ENCODE measurements around the gene B4GALT6. TPM values are rescaled to one million over a fixed set of nuclear protein-coding genes. Genes with fewer than 3 reads are reported as not detected.

The B4GALT6 gene
- total and polyA plus RNA-seq, 2 of the 8 experiments (the other 6 are each of a cell fraction or from before 2014, with no cell fraction given), result 6.3 to 41.5 TPM

DNA sequence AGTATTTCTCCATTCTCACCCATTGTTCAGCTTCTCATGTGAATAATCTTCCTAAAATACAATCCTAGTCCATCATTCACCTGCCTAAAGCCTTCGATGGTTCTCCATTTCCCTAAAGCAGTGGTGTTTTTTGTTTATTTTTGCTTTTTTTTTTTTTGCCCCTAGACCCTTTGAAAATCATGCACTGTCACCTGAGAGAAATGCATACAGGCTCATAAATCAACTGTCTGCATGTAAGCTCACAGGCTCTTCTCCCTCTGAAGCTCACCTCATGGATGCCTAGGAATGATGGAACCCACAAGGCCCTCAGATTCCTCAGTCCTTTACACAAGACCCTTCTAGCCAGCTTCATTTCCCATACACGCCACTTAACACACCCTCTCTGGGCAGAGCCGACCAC is 31.5 kb downstream of the B4GALT6 start:
- Histone ChIP-seq H3K27me3 (replicated peaks in 1 of 4; ENCODE audit: control insufficient read depth in 3 of 4, extremely low read depth in 1 of 4, insufficient read depth in 3 of 4, low read length in 3 of 4) (no peaks in the 10 kb centered on the region), H3K4me3 (ENCODE audit: extremely low read depth in 1 of 4, insufficient read depth in 2 of 4, low read depth in 3 of 4, low read length in 4 of 4) (no peak overlapping the region), H3K4me1 (replicated peaks in 1 of 4; ENCODE audit: control insufficient read depth in 3 of 4, insufficient read depth in 4 of 4, low read length in 3 of 4) (peaks cover 0 to 4% (median 0%) of the 10 kb centered on the region in 4 experiments; a peak in 2 of 7 replicates), H3K4me2 (ENCODE audit: insufficient read depth in 1 of 2, low read depth in 2 of 2, low read length in 2 of 2) (no peak overlapping the region), H4K8ac (ENCODE audit: extremely low read depth, insufficient read depth, low read length) (no peak overlapping the region), H4K91ac (replicated peaks; ENCODE audit: insufficient read length, low read length) (no peak overlapping the region), H3K36me3 (ENCODE audit: control insufficient read depth in 2 of 4, insufficient read depth in 4 of 4, low read length in 3 of 4) (peaks cover 0 to 4% (median 0%) of the 10 kb centered on the region in 4 experiments; a peak in 1 of 8 replicates), H3K18ac (ENCODE audit: extremely low read depth, low read length) (no peak overlapping the region), H3K4ac (replicated peaks; ENCODE audit: insufficient read length, low read depth, low read length) (no peak overlapping the region), H3K14ac (ENCODE audit: insufficient read length) (no peak overlapping the region), H2BK15ac (ENCODE audit: low read length) (no peak overlapping the region), H4K5ac (ENCODE audit: insufficient read length, low read depth, low read length) (no peak overlapping the region), H2BK120ac (replicated peaks; ENCODE audit: low read depth, low read length) (no peak overlapping the region), H2BK20ac (ENCODE audit: low read length) (no peak overlapping the region), H3K79me1 (ENCODE audit: low read depth, low read length) (no peaks in the 10 kb centered on the region; the same call in none of the 2 replicates), H2BK5ac (ENCODE audit: low read depth, low read length) (no peak overlapping the region), H3K79me2 (ENCODE audit: control insufficient read depth in 1 of 2, insufficient read depth in 2 of 2, low read length in 2 of 2) (0 out of 4 replicates have a peak, but pooled peaks cover 0 to 2% of the 10 kb centered on the region in 2 experiments), H4K20me1 (replicated peaks in 1 of 2; ENCODE audit: control insufficient read depth in 1 of 2, insufficient read depth in 2 of 2, low read length in 2 of 2) (peaks cover 0 to 2% of the 10 kb centered on the region in 2 experiments), H2AK5ac (ENCODE audit: low read depth, low read length) (no peak overlapping the region), H3K9ac (replicated peaks in 1 of 4; ENCODE audit: extremely low read depth in 1 of 4, low read depth in 3 of 4, low read length in 3 of 4) (no peak overlapping the region), H3K23ac (ENCODE audit: insufficient read length) (no peak overlapping the region), H3K9me3 (ENCODE audit: insufficient read depth in 2 of 2, low read depth in 1 of 2, low read length in 1 of 2) (no peaks in the 10 kb centered on the region), H3K27ac (ENCODE audit: low read depth, low read length) (no peak overlapping the region), H3K56ac (replicated peaks; ENCODE audit: insufficient read length, low read depth, low read length) (no peak overlapping the region), H2AFZ (ENCODE audit: low read length) (no peak overlapping the region), H3K23me2 (ENCODE audit: low read depth, low read length) (no peaks in the 10 kb centered on the region), H2BK12ac (ENCODE audit: low read depth, low read length) (no peak overlapping the region)
- CTCF ChIA-PET (ENCODE audit: partially characterized antibody), result interaction anchor here (0.9 to 2.3 kb wide), 5 partner anchors 9 to 66 kb away, joined by 3 to 7 read pairs (median 5); no protein-coding TSS in a partner anchor
- FAIRE-seq (no peak), DNase-seq (ENCODE audit: low read depth in 1 of 2, low spot score in 2 of 2) (no peak)
- no peak for TF ChIP-seq KDM5A (IDR thresholded peaks at IDR 0.05; ENCODE audit: low read length)
- no peak for TF ChIP-seq GABPA (IDR thresholded peaks at IDR 0.05; ENCODE audit: borderline replicate concordance, insufficient read depth, low read length)
- TF ChIP-seq CHD1 (IDR thresholded peaks at IDR 0.05; ENCODE audit: low read depth, low read length), result no peak
- no peak for TF ChIP-seq HDAC2 (IDR thresholded peaks at IDR 0.05; ENCODE audit: borderline replicate concordance in 1 of 2, low read depth in 2 of 2, low read length in 2 of 2)
- no peak for TF ChIP-seq ZNF274 (IDR thresholded peaks at IDR 0.05; ENCODE audit: borderline replicate concordance, extremely low read depth, low read length)
- no peak for TF ChIP-seq PHF8 (conservative IDR thresholded peaks at IDR 0.05; ENCODE audit: low read depth, low read length)
- TF ChIP-seq, protein P1, sequence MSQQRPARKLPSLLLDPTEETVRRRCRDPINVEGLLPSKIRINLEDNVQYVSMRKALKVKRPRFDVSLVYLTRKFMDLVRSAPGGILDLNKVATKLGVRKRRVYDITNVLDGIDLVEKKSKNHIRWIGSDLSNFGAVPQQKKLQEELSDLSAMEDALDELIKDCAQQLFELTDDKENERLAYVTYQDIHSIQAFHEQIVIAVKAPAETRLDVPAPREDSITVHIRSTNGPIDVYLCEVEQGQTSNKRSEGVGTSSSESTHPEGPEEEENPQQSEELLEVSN (IDR thresholded peaks at IDR 0.05), result no peak
- no peak for TF ChIP-seq JUND (IDR thresholded peaks at IDR 0.05; ENCODE audit: low read length)
- no peak for TF ChIP-seq SP1 (IDR thresholded peaks at IDR 0.05; ENCODE audit: low read depth, low read length)
- no peak for TF ChIP-seq CEBPB (IDR thresholded peaks at IDR 0.05; ENCODE audit: low read depth, low read length)
- no peak for TF ChIP-seq POLR2A (IDR thresholded peaks at IDR 0.05; ENCODE audit: control extremely low read depth in 1 of 2, low read depth in 2 of 2, low read length in 2 of 2)
- POLR2A ChIA-PET (ENCODE audit: partially characterized antibody), result interaction anchor here (0.8 to 0.9 kb wide), 2 partner anchors 17 to 25 kb away, joined by 3 read pairs; no protein-coding TSS in a partner anchor
- WGBS, 2 experiments (ENCODE audit: extremely low coverage in 1 of 2, insufficient coverage in 1 of 2, insufficient read length in 1 of 2, insufficient replicate concordance in 2 of 2, low coverage in 1 of 2, low lambda C conversion rate in 2 of 2, missing lambda C conversion rate in 1 of 2), result 97% methylated on average over 2 of the region's 3 CpGs; no CpG with 5 or more reads in 1 of the 2 experiments

All from H1 (cell line).